ENCODE results near the gene GP1BA. TPM values are rescaled to one million over a fixed set of nuclear protein-coding genes. Genes with fewer than 3 reads are reported as not detected.

Gene GP1BA
- total RNA-seq, 1 experiment from 2014 or later: not detected

DNA sequence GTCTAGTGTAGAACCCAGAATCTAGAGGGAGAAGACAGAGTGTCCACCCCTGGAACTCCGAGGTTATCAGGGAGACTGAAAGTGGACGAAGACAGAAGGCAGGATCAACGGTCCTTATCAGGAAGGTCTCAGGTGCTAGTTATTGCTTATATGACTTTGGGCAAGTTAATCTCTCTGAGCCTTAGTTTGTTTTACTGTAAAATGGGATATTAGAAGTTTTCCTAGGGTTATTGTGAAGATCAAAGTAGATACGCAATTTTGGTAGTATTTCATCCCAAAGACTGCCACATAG is 9.2 kb downstream of the GP1BA start:
- CTCF ChIA-PET: interaction anchor here (0.9 kb wide), 1 partner anchor 37 kb away, joined by 3 read pairs; no protein-coding TSS in a partner anchor
- Mint-ChIP-seq H3K27me3 (ENCODE audit: low read depth) (no peaks in the 10 kb centered on the region), H3K27ac (peak overlapping the region; percentile 98), H3K9me3 (no peaks in the 10 kb centered on the region), H3K4me3 (peak overlapping the region; percentile 96), H3K4me1 (peaks cover 36% of the 10 kb centered on the region), H3K36me3 (peaks cover 52% of the 10 kb centered on the region)
- DNase-seq (ENCODE audit: low spot score) (no peak), ATAC-seq (no peak)
- POLR2A ChIA-PET: interaction anchor here (2.6 kb wide), 1 partner anchor 26 kb away, joined by 38 read pairs; the partner anchor contains the start of gene SPAG7
- TF ChIP-seq, protein P1, sequence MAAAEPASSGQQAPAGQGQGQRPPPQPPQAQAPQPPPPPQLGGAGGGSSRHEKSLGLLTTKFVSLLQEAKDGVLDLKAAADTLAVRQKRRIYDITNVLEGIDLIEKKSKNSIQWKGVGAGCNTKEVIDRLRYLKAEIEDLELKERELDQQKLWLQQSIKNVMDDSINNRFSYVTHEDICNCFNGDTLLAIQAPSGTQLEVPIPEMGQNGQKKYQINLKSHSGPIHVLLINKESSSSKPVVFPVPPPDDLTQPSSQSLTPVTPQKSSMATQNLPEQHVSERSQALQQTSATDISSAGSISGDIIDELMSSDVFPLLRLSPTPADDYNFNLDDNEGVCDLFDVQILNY (CRISPR knock-in tag; IDR thresholded peaks at IDR 0.05): no peak
- no peak for TF ChIP-seq GRHL2 (CRISPR knock-in tag; IDR thresholded peaks at IDR 0.05; ENCODE audit: insufficient replicate concordance, severe bottlenecking)

DNA sequence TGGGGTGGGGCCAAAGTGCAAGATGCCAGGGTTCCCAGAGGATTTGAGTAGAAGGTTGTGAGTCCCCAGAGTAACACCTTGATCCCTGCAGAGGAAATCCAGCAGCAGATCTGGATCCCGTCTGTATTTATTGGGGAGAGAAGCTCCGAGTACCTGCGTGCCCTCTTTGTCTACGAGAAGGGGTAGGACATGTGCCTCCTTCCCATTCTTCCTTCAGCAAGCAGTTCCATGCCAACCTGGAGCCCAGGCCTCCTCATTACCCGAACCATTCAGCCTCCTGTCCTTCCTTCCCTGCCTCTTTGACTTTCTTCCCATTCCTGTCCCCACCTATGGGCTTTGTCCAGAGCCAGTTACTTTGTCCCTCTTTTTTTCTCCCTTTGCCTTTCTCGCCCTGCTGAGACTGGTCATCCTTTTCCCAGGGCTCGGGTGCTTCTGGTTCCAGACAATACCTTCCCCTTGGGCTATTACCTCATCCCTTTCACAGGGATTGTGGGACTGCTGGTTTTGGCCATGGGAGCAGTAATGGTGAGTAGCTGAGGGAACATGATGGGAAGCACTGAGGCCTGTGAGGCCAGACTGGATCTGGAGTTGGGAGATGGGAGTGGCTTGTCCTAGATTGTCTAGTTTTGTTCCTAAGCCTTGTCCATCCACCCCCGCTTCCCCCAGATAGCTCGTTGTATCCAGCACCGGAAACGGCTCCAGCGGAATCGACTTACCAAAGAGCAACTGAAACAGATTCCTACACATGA is 10.9 kb downstream of the GP1BA start:
- Mint-ChIP-seq H3K27me3 (ENCODE audit: low read depth) (no peaks in the 10 kb centered on the region), H3K27ac (peak overlapping the region; percentile 82), H3K9me3 (no peaks in the 10 kb centered on the region), H3K36me3 (peaks cover 54% of the 10 kb centered on the region), H3K4me3 (no peak overlapping the region), H3K4me1 (peaks cover 43% of the 10 kb centered on the region)
- TF ChIP-seq, protein P2, sequence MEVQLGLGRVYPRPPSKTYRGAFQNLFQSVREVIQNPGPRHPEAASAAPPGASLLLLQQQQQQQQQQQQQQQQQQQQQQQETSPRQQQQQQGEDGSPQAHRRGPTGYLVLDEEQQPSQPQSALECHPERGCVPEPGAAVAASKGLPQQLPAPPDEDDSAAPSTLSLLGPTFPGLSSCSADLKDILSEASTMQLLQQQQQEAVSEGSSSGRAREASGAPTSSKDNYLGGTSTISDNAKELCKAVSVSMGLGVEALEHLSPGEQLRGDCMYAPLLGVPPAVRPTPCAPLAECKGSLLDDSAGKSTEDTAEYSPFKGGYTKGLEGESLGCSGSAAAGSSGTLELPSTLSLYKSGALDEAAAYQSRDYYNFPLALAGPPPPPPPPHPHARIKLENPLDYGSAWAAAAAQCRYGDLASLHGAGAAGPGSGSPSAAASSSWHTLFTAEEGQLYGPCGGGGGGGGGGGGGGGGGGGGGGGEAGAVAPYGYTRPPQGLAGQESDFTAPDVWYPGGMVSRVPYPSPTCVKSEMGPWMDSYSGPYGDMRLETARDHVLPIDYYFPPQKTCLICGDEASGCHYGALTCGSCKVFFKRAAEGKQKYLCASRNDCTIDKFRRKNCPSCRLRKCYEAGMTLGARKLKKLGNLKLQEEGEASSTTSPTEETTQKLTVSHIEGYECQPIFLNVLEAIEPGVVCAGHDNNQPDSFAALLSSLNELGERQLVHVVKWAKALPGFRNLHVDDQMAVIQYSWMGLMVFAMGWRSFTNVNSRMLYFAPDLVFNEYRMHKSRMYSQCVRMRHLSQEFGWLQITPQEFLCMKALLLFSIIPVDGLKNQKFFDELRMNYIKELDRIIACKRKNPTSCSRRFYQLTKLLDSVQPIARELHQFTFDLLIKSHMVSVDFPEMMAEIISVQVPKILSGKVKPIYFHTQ (CRISPR knock-in tag; IDR thresholded peaks at IDR 0.05): no peak
- TF ChIP-seq, protein P3, sequence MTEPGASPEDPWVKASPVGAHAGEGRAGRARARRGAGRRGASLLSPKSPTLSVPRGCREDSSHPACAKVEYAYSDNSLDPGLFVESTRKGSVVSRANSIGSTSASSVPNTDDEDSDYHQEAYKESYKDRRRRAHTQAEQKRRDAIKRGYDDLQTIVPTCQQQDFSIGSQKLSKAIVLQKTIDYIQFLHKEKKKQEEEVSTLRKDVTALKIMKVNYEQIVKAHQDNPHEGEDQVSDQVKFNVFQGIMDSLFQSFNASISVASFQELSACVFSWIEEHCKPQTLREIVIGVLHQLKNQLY (CRISPR knock-in tag; IDR thresholded peaks at IDR 0.05): no peak
- TF ChIP-seq IRF2 (CRISPR knock-in tag; IDR thresholded peaks at IDR 0.05; ENCODE audit: borderline replicate concordance, low read depth): no peak
- no peak for TF ChIP-seq TCF7 (CRISPR knock-in tag; IDR thresholded peaks at IDR 0.05; ENCODE audit: low read depth)
- no peak for TF ChIP-seq ZNF416 (CRISPR knock-in tag; IDR thresholded peaks at IDR 0.05)
- TF ChIP-seq, protein P4, sequence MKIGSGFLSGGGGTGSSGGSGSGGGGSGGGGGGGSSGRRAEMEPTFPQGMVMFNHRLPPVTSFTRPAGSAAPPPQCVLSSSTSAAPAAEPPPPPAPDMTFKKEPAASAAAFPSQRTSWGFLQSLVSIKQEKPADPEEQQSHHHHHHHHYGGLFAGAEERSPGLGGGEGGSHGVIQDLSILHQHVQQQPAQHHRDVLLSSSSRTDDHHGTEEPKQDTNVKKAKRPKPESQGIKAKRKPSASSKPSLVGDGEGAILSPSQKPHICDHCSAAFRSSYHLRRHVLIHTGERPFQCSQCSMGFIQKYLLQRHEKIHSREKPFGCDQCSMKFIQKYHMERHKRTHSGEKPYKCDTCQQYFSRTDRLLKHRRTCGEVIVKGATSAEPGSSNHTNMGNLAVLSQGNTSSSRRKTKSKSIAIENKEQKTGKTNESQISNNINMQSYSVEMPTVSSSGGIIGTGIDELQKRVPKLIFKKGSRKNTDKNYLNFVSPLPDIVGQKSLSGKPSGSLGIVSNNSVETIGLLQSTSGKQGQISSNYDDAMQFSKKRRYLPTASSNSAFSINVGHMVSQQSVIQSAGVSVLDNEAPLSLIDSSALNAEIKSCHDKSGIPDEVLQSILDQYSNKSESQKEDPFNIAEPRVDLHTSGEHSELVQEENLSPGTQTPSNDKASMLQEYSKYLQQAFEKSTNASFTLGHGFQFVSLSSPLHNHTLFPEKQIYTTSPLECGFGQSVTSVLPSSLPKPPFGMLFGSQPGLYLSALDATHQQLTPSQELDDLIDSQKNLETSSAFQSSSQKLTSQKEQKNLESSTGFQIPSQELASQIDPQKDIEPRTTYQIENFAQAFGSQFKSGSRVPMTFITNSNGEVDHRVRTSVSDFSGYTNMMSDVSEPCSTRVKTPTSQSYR (CRISPR knock-in tag; IDR thresholded peaks at IDR 0.05): no peak
- TF ChIP-seq, protein P5, sequence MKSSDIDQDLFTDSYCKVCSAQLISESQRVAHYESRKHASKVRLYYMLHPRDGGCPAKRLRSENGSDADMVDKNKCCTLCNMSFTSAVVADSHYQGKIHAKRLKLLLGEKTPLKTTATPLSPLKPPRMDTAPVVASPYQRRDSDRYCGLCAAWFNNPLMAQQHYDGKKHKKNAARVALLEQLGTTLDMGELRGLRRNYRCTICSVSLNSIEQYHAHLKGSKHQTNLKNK (CRISPR knock-in tag; IDR thresholded peaks at IDR 0.05): 0 out of 2 replicates have a peak, but pooled peaks have one; percentile 4
- no peak for TF ChIP-seq GRHL2 (CRISPR knock-in tag; IDR thresholded peaks at IDR 0.05; ENCODE audit: insufficient replicate concordance, severe bottlenecking)
- ATAC-seq (no peak), DNase-seq (ENCODE audit: low spot score) (no peak)
- CTCF ChIA-PET: no interaction called here
- POLR2A ChIA-PET: no interaction called here

DNA sequence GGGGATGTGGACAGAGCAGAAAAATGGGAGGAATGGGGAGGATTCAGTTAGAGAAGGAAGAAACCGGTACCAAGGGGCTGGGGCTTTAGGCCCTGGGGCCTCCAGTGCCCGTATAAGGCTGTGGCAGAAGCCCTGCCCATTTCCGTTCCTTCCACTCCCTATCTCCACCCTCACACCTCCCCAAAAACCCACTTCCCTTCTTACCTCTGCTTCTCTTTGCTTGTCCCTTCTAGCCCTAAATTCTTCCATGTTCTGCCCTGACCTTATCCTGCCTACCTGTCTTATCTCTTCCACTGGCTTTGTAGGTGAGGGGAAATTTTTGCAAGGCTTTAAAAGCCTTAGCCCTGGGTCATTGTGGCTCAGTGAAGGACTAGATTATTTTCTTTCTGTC is 12.1 kb downstream of the GP1BA start:
- TF ChIP-seq FOXP1 (CRISPR knock-in tag; IDR thresholded peaks at IDR 0.05; ENCODE audit: borderline replicate concordance): no peak
- peak; percentile 2; the same call in 1 of the 2 replicates for TF ChIP-seq NFATC4 (CRISPR knock-in tag; IDR thresholded peaks at IDR 0.05)
- TF ChIP-seq, protein P5 (CRISPR knock-in tag; IDR thresholded peaks at IDR 0.05): peak; percentile 81
- TF ChIP-seq ZNF416 (CRISPR knock-in tag; IDR thresholded peaks at IDR 0.05): 0 out of 2 replicates have a peak, but pooled peaks have one; percentile 6
- no peak for TF ChIP-seq RELA (CRISPR knock-in tag; IDR thresholded peaks at IDR 0.05; ENCODE audit: borderline replicate concordance)
- TF ChIP-seq, protein P6, sequence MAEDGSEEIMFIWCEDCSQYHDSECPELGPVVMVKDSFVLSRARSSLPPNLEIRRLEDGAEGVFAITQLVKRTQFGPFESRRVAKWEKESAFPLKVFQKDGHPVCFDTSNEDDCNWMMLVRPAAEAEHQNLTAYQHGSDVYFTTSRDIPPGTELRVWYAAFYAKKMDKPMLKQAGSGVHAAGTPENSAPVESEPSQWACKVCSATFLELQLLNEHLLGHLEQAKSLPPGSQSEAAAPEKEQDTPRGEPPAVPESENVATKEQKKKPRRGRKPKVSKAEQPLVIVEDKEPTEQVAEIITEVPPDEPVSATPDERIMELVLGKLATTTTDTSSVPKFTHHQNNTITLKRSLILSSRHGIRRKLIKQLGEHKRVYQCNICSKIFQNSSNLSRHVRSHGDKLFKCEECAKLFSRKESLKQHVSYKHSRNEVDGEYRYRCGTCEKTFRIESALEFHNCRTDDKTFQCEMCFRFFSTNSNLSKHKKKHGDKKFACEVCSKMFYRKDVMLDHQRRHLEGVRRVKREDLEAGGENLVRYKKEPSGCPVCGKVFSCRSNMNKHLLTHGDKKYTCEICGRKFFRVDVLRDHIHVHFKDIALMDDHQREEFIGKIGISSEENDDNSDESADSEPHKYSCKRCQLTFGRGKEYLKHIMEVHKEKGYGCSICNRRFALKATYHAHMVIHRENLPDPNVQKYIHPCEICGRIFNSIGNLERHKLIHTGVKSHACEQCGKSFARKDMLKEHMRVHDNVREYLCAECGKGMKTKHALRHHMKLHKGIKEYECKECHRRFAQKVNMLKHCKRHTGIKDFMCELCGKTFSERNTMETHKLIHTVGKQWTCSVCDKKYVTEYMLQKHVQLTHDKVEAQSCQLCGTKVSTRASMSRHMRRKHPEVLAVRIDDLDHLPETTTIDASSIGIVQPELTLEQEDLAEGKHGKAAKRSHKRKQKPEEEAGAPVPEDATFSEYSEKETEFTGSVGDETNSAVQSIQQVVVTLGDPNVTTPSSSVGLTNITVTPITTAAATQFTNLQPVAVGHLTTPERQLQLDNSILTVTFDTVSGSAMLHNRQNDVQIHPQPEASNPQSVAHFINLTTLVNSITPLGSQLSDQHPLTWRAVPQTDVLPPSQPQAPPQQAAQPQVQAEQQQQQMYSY (CRISPR knock-in tag; IDR thresholded peaks at IDR 0.05): no peak
- DNase-seq (ENCODE audit: low spot score) (no peak), ATAC-seq (no peak)
- Mint-ChIP-seq H3K36me3 (peaks cover 45% of the 10 kb centered on the region), H3K4me1 (peaks cover 35% of the 10 kb centered on the region), H3K4me3 (no peak overlapping the region), H3K27me3 (ENCODE audit: low read depth) (no peaks in the 10 kb centered on the region), H3K27ac (peak overlapping the region; percentile 83), H3K9me3 (no peaks in the 10 kb centered on the region)
- CTCF ChIA-PET: no interaction called here
- POLR2A ChIA-PET: interaction anchor here (1.2 to 1.5 kb wide), 2 partner anchors 15 to 25 kb away, joined by 4 read pairs; no protein-coding TSS in a partner anchor
